ENCODE results near the gene PSAT1. TPM values are rescaled to one million over a fixed set of nuclear protein-coding genes. Genes with fewer than 3 reads are reported as not detected.
A peak's percentile ranks its signal among the peaks of the same experiment; 100 is the strongest.

The PSAT1 gene
- total RNA-seq, 1 donor from 2014 or later = 6.9 TPM

DNA sequence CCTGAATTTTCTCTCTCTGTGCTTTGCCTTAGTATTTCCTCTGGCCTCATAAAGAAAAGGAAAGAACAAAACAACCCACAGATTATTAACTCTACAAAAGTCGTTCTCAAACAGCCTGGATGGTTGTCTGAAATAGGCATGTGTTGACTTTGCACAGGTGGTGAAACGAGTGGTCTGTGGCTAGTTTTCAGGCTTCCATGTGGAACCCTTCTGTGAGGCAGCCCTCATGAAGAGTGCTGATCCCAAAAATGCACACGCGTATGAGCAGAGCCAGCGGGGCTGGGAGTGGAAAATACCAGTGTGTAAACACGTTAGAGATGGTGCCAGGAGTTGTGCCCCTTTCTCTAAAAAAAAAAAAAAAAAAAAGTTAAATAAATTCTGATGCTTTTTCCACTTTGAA lies 4.9 kb upstream of the PSAT1 start:
- intact Hi-C loops (cut with DNase I) = no loop called here
- DNase-seq (ENCODE audit: extremely low spot score in 2 of 2) = no peak
- Histone ChIP-seq H3K36me3 (no peaks in the 10 kb centered on the region), H3K4me1 (peaks cover 14% of the 10 kb centered on the region), H3K9me3 (no peaks in the 10 kb centered on the region), H3K27me3 (no peaks in the 10 kb centered on the region), H3K4me3 (no peak overlapping the region), H3K27ac (no peak overlapping the region)
- TF ChIP-seq, protein P1, sequence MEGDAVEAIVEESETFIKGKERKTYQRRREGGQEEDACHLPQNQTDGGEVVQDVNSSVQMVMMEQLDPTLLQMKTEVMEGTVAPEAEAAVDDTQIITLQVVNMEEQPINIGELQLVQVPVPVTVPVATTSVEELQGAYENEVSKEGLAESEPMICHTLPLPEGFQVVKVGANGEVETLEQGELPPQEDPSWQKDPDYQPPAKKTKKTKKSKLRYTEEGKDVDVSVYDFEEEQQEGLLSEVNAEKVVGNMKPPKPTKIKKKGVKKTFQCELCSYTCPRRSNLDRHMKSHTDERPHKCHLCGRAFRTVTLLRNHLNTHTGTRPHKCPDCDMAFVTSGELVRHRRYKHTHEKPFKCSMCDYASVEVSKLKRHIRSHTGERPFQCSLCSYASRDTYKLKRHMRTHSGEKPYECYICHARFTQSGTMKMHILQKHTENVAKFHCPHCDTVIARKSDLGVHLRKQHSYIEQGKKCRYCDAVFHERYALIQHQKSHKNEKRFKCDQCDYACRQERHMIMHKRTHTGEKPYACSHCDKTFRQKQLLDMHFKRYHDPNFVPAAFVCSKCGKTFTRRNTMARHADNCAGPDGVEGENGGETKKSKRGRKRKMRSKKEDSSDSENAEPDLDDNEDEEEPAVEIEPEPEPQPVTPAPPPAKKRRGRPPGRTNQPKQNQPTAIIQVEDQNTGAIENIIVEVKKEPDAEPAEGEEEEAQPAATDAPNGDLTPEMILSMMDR (IDR thresholded peaks at IDR 0.05) = no peak
- TF ChIP-seq POLR2A (IDR thresholded peaks at IDR 0.05) = no peak
- TF ChIP-seq POLR2AphosphoS5 (IDR thresholded peaks at IDR 0.05; ENCODE audit: insufficient read depth in 1 of 2, low read depth in 1 of 2) = no peak

DNA sequence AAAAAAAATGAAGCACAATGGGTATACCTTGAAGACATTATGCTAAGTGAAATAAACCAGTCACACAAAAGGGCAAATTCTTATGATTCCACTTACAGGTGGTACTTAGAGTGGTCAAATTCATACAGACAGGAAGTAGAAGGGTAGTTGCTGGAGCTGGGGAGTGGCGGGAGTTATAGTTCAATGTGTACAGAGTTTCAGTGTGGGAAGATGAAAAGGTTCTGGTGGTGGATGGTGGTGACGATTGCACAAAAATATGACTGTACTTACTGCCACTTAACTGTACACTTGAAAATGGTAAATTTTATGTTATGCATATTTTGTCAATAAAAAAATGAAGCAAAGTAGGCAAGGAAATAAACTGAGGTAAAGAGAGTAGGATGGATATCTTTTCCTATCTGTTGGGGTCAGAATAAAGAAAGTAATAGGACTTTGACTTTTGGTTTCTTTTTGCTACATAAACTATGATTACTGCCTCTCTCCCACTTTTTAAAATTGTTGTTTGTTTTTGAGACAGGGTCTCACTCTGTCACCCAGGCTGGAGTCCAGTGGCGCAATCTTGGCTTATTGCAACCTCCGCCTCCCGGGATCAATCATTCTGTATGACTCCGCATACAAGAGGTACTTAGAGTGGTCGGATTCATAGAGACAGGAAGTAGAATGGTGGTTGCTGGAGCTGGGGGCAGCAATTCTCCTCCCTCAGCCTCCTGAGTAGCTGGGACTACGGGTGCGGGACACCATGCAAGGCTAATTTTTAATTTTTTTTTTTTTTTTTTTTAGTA lies 4.0 kb upstream of the PSAT1 start:
- no peak for DNase-seq (ENCODE audit: extremely low spot score in 2 of 2)
- Histone ChIP-seq H3K27me3 (no peaks in the 10 kb centered on the region), H3K9me3 (no peaks in the 10 kb centered on the region), H3K27ac (no peak overlapping the region), H3K4me3 (no peak overlapping the region), H3K4me1 (peaks cover 23% of the 10 kb centered on the region), H3K36me3 (no peaks in the 10 kb centered on the region)
- intact Hi-C loops (cut with DNase I) = no loop called here
- TF ChIP-seq, protein P1 (IDR thresholded peaks at IDR 0.05) = no peak
- TF ChIP-seq POLR2A (IDR thresholded peaks at IDR 0.05) (no peak), POLR2AphosphoS5 (IDR thresholded peaks at IDR 0.05; ENCODE audit: insufficient read depth in 1 of 2, low read depth in 1 of 2) (no peak)

DNA sequence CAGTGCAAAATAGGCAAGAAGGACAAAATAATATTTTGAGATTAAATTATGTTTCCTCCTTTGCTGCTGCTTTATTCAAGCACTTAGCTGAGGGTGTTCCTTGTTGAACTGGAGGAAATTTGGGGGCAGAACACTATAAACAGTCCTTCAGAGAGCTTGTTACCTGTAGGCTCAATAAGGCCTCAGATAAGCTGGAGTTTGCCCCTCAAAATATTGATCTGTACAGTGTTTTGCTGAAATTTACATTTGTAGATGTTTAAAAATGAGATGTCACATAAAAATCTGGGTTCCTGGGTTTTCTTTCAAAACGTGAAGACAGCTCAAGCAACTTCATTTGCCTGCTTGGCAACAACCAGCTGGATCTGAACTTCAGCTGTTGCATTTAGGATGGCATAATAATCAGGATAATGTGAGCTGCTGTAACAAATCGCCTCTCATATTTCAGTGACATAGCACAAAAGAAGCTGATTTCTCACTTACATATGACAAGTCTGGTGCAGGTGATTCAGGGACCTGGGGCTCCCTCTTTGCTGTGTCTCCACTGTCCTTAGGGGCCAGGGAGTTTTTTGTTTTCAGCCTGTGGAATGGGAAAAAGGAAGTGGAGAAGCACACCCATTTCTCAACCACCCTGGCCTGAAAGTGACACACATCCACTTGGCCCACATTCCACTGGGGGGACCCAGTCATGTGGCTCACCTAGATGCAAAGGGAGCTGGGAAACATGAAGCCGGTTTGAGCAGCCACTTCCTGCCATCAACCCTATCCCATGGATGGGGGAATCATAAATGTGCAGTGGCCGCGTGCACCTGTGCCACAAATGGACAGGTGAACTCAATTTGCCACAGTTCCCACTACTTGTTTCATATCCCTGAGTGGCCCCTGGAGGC lies 2.4 kb upstream of the PSAT1 start:
- DNase-seq (ENCODE audit: extremely low spot score in 2 of 2) = peak in 1 of 2 donors; percentile 72
- H3K4me1 ChIP-seq = peaks cover 29% of the 10 kb centered on the region
- intact Hi-C loops (cut with DNase I) = no loop called here
- no peak overlapping the region for H3K4me3 ChIP-seq
- no peaks in the 10 kb centered on the region for H3K27me3 ChIP-seq
- no peak overlapping the region for H3K27ac ChIP-seq
- no peaks in the 10 kb centered on the region for H3K9me3 ChIP-seq
- H3K36me3 ChIP-seq = no peaks in the 10 kb centered on the region
- TF ChIP-seq POLR2AphosphoS5 (IDR thresholded peaks at IDR 0.05; ENCODE audit: insufficient read depth in 1 of 2, low read depth in 1 of 2) (no peak), POLR2A (IDR thresholded peaks at IDR 0.05) (no peak)
- TF ChIP-seq, protein P1 (IDR thresholded peaks at IDR 0.05) = no peak

DNA sequence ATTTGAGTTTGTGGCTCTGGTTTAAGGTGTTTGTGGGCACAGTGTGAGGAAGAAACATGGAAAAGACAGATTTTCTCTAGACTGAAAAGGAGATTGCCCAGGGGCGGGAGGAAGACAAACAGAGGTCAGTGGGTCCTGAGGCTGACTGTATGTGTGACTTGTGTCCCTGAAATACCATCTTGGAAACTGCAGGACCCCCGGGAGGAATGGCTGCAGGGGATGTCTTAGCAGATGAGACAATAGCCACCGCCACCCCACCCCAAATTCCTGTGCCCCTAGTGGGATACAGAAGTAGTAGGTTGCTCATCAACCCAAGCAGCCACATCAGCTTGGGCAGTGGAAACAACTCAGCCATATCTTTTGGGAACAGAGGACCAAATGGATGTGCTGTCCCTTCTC lies 1.7 kb upstream of the PSAT1 start:
- peak in 1 of 2 donors; percentile 85 for DNase-seq (ENCODE audit: extremely low spot score in 2 of 2)
- no peaks in the 10 kb centered on the region for H3K9me3 ChIP-seq
- intact Hi-C loops (cut with DNase I) = no loop called here
- no peak for TF ChIP-seq POLR2AphosphoS5 (IDR thresholded peaks at IDR 0.05; ENCODE audit: insufficient read depth in 1 of 2, low read depth in 1 of 2)
- TF ChIP-seq, protein P1 (IDR thresholded peaks at IDR 0.05) = no peak
- TF ChIP-seq POLR2A (IDR thresholded peaks at IDR 0.05) = no peak
- peaks cover 29% of the 10 kb centered on the region for H3K4me1 ChIP-seq
- H3K4me3 ChIP-seq = no peak overlapping the region
- no peaks in the 10 kb centered on the region for H3K27me3 ChIP-seq
- no peak overlapping the region for H3K27ac ChIP-seq
- H3K36me3 ChIP-seq = no peaks in the 10 kb centered on the region

Data from vagina (tissue), 2 donors.